ENCODE measurements around the gene PPP2R1A. TPM values are rescaled to one million over a fixed set of nuclear protein-coding genes. Genes with fewer than 3 reads are reported as not detected.

PPP2R1A gene
- total RNA-seq, 3 donors from 2014 or later: 145 to 198 (median 175) TPM

- intact Hi-C loops (cut with DNase I; ENCODE audit: low total_unique reads): no loop called here
- peaks cover 44% of the 10 kb centered on the region for H3K36me3 ChIP-seq
- H3K4me1 ChIP-seq: no peaks in the 10 kb centered on the region
- no peaks in the 10 kb centered on the region for H3K9me3 ChIP-seq
- no peak overlapping the region for H3K4me3 ChIP-seq
- H3K27ac ChIP-seq: no peak overlapping the region
- TF ChIP-seq POLR2A (IDR thresholded peaks at IDR 0.05) (no peak), POLR2AphosphoS5 (IDR thresholded peaks at IDR 0.05) (no peak), CTCF (IDR thresholded peaks at IDR 0.05) (no peak)
- no peaks in the 10 kb centered on the region for H3K27me3 ChIP-seq
- no peak for DNase-seq (ENCODE audit: low spot score in 2 of 2)
Measured at GRCh38 chr19:52221831-52222375, 32.1 kb downstream of the PPP2R1A start.

- no peaks in the 10 kb centered on the region for H3K4me1 ChIP-seq
- H3K9me3 ChIP-seq: no peaks in the 10 kb centered on the region
- DNase-seq (ENCODE audit: low spot score in 2 of 2): no peak
- TF ChIP-seq POLR2AphosphoS5 (IDR thresholded peaks at IDR 0.05): no peak
- no peak for TF ChIP-seq CTCF (IDR thresholded peaks at IDR 0.05)
- no peak for TF ChIP-seq POLR2A (IDR thresholded peaks at IDR 0.05)
- no peak overlapping the region for H3K4me3 ChIP-seq
- peaks cover 39% of the 10 kb centered on the region for H3K36me3 ChIP-seq
- intact Hi-C loops (cut with DNase I; ENCODE audit: low total_unique reads): no loop called here
- no peaks in the 10 kb centered on the region for H3K27me3 ChIP-seq
- H3K27ac ChIP-seq: no peak overlapping the region
Measured at GRCh38 chr19:52224211-52224610, 34.4 kb downstream of the PPP2R1A start.

GRCh38 chr19:52226652-52227051 lies 36.8 kb downstream of the PPP2R1A start:
- no peaks in the 10 kb centered on the region for H3K27me3 ChIP-seq
- H3K4me3 ChIP-seq: no peak overlapping the region
- TF ChIP-seq POLR2A (IDR thresholded peaks at IDR 0.05): no peak
- TF ChIP-seq CTCF (IDR thresholded peaks at IDR 0.05): no peak
- no peak for TF ChIP-seq POLR2AphosphoS5 (IDR thresholded peaks at IDR 0.05)
- H3K9me3 ChIP-seq: no peaks in the 10 kb centered on the region
- H3K4me1 ChIP-seq: no peaks in the 10 kb centered on the region
- no peak for DNase-seq (ENCODE audit: low spot score in 2 of 2)
- H3K27ac ChIP-seq: no peak overlapping the region
- intact Hi-C loops (cut with DNase I; ENCODE audit: low total_unique reads): no loop called here
- H3K36me3 ChIP-seq: peaks cover 26% of the 10 kb centered on the region

- TF ChIP-seq POLR2AphosphoS5 (IDR thresholded peaks at IDR 0.05) (no peak), CTCF (IDR thresholded peaks at IDR 0.05) (no peak), POLR2A (IDR thresholded peaks at IDR 0.05) (no peak)
- Histone ChIP-seq H3K36me3 (peaks cover 21% of the 10 kb centered on the region), H3K27ac (no peak overlapping the region), H3K9me3 (no peaks in the 10 kb centered on the region), H3K27me3 (no peaks in the 10 kb centered on the region), H3K4me1 (no peaks in the 10 kb centered on the region), H3K4me3 (no peak overlapping the region)
- intact Hi-C loops (cut with DNase I; ENCODE audit: low total_unique reads): no loop called here
- DNase-seq (ENCODE audit: low spot score in 2 of 2): no peak
Measured at GRCh38 chr19:52227196-52227940, 37.5 kb downstream of the PPP2R1A start.

GRCh38 chr19:52227980-52228379 lies 38.1 kb downstream of the PPP2R1A start:
- DNase-seq (ENCODE audit: low spot score in 2 of 2): no peak
- no peak for TF ChIP-seq CTCF (IDR thresholded peaks at IDR 0.05)
- no peak for TF ChIP-seq POLR2A (IDR thresholded peaks at IDR 0.05)
- TF ChIP-seq POLR2AphosphoS5 (IDR thresholded peaks at IDR 0.05): no peak
- H3K27me3 ChIP-seq: no peaks in the 10 kb centered on the region
- H3K27ac ChIP-seq: no peak overlapping the region
- no peaks in the 10 kb centered on the region for H3K9me3 ChIP-seq
- peaks cover 17% of the 10 kb centered on the region for H3K36me3 ChIP-seq
- no peak overlapping the region for H3K4me3 ChIP-seq
- intact Hi-C loops (cut with DNase I; ENCODE audit: low total_unique reads): no loop called here
- H3K4me1 ChIP-seq: no peaks in the 10 kb centered on the region
